Measurements from ENCODE around the gene PGGHG. TPM values are rescaled to one million over a fixed set of nuclear protein-coding genes. Genes with fewer than 3 reads are reported as not detected.
A peak's percentile ranks its signal among the peaks of the same experiment; 100 is the strongest.
"Not testable (repeated sequence)": the region's sequence is repeated elsewhere in the genome, so short reads cannot be mapped to it uniquely, and the experiment has no call there.

The PGGHG gene
- total and polyA plus RNA-seq, 2 donors from 2014 or later = 16.1 to 64.1 TPM

- no peak for FAIRE-seq
These were observed 16.3 kb downstream of the PGGHG start for GRCh38 chr11:304915-305843.

GRCh38 chr11:305844-306211, 16.9 kb downstream of the PGGHG start:
- H3K9me3 ChIP-seq (ENCODE audit: control insufficient read depth in 2 of 3, insufficient read depth in 1 of 3, low read length in 3 of 3) = no peaks in the 10 kb centered on the region
- no peak for TF ChIP-seq CTCF (IDR thresholded peaks at IDR 0.05; ENCODE audit: borderline replicate concordance, extremely low read depth, insufficient read depth)
- H3K4me3 ChIP-seq (ENCODE audit: low read length in 3 of 3) = no peak overlapping the region
- H3K4me1 ChIP-seq (ENCODE audit: control insufficient read depth in 2 of 3, insufficient read depth in 2 of 3, low read depth in 1 of 3, low read length in 3 of 3) = peaks cover 0 to 12% (median 0%) of the 10 kb centered on the region in 3 donors
- H3K27me3 ChIP-seq (ENCODE audit: control insufficient read depth, insufficient read depth, low read length) = no peaks in the 10 kb centered on the region
- FAIRE-seq (no peak), DNase-seq (no peak)
- intact Hi-C loops (cut with DNase I) = loop anchor here (10.0 kb wide), 1 partner anchor 49 kb away; no protein-coding TSS in a partner anchor
- no peak overlapping the region for H3K9ac ChIP-seq (ENCODE audit: low read length in 3 of 3)
- H3K36me3 ChIP-seq (ENCODE audit: control insufficient read depth in 2 of 3, insufficient read depth in 3 of 3, low read length in 3 of 3) = no peaks in the 10 kb centered on the region
- H3K27ac ChIP-seq (ENCODE audit: low read depth in 2 of 2, low read length in 2 of 2) = no peak overlapping the region

More at GRCh38 chr11:304915-305843, 16.3 kb downstream of the PGGHG start:
- H3K4me1 ChIP-seq (ENCODE audit: control insufficient read depth in 2 of 3, insufficient read depth in 2 of 3, low read depth in 1 of 3, low read length in 3 of 3) = peaks cover 0 to 12% (median 0%) of the 10 kb centered on the region in 3 donors
- no peak overlapping the region for H3K4me3 ChIP-seq (ENCODE audit: low read length in 3 of 3)
- no peaks in the 10 kb centered on the region for H3K36me3 ChIP-seq (ENCODE audit: control insufficient read depth in 2 of 3, insufficient read depth in 3 of 3, low read length in 3 of 3)
- TF ChIP-seq CTCF (IDR thresholded peaks at IDR 0.05; ENCODE audit: borderline replicate concordance, extremely low read depth, insufficient read depth) = peak; percentile 72
- H3K27ac ChIP-seq (ENCODE audit: low read depth in 2 of 2, low read length in 2 of 2) = no peak overlapping the region
- H3K9me3 ChIP-seq (ENCODE audit: control insufficient read depth in 2 of 3, insufficient read depth in 1 of 3, low read length in 3 of 3) = no peaks in the 10 kb centered on the region
- no peaks in the 10 kb centered on the region for H3K27me3 ChIP-seq (ENCODE audit: control insufficient read depth, insufficient read depth, low read length)
- peak in 3 of 5 donors; percentile 74 to 91 (median 88) for DNase-seq
- no peak overlapping the region for H3K9ac ChIP-seq (ENCODE audit: low read length in 3 of 3)
- intact Hi-C loops (cut with DNase I) = loop anchor here (10.0 kb wide), 1 partner anchor 50 kb away; no protein-coding TSS in a partner anchor

GRCh38 chr11:306645-307371, 17.9 kb downstream of the PGGHG start:
- H3K36me3 ChIP-seq (ENCODE audit: control insufficient read depth in 2 of 3, insufficient read depth in 3 of 3, low read length in 3 of 3) = no peaks in the 10 kb centered on the region
- no peaks in the 10 kb centered on the region for H3K27me3 ChIP-seq (ENCODE audit: control insufficient read depth, insufficient read depth, low read length)
- DNase-seq (peak in 1 of 5 donors; percentile 79), FAIRE-seq (no peak)
- no peak for TF ChIP-seq CTCF (IDR thresholded peaks at IDR 0.05; ENCODE audit: borderline replicate concordance, extremely low read depth, insufficient read depth)
- intact Hi-C loops (cut with DNase I) = loop anchor here (10.0 kb wide), 1 partner anchor 48 kb away; no protein-coding TSS in a partner anchor
- H3K27ac ChIP-seq (ENCODE audit: low read depth in 2 of 2, low read length in 2 of 2) = peak overlapping the region; percentile 78 to 95
- H3K4me1 ChIP-seq (ENCODE audit: control insufficient read depth in 2 of 3, insufficient read depth in 2 of 3, low read depth in 1 of 3, low read length in 3 of 3) = peaks cover 0 to 13% (median 0%) of the 10 kb centered on the region in 3 donors
- no peak overlapping the region for H3K4me3 ChIP-seq (ENCODE audit: low read length in 3 of 3)
- no peak overlapping the region for H3K9ac ChIP-seq (ENCODE audit: low read length in 3 of 3)
- H3K9me3 ChIP-seq (ENCODE audit: control insufficient read depth in 2 of 3, insufficient read depth in 1 of 3, low read length in 3 of 3) = no peaks in the 10 kb centered on the region

- not testable (repeated sequence) for FAIRE-seq; H3K27me3 ChIP-seq (ENCODE audit: control insufficient read depth, insufficient read depth, low read length); H3K9me3 ChIP-seq (ENCODE audit: control insufficient read depth in 2 of 3, insufficient read depth in 1 of 3, low read length in 3 of 3); H3K36me3 ChIP-seq (ENCODE audit: control insufficient read depth in 2 of 3, insufficient read depth in 3 of 3, low read length in 3 of 3)
- peak within 1 kb of the TSS; percentile 91 to 98 (median 93) for H3K9ac ChIP-seq (ENCODE audit: low read length in 3 of 3)
- intact Hi-C loops (cut with DNase I) = loop anchor here (10.0 kb wide), 1 partner anchor 47 kb away; no protein-coding TSS in a partner anchor
- H3K4me3 ChIP-seq (ENCODE audit: low read length in 3 of 3) = peak within 1 kb of the TSS; percentile 88 to 97 (median 89)
- peak within 1 kb of the TSS; percentile 95 to 98 for H3K27ac ChIP-seq (ENCODE audit: low read depth in 2 of 2, low read length in 2 of 2)
- peak; percentile 89 to 96 (median 92) for DNase-seq
- peaks cover 0 to 17% (median under 1%) of the 10 kb centered on the region in 3 donors for H3K4me1 ChIP-seq (ENCODE audit: control insufficient read depth in 2 of 3, insufficient read depth in 2 of 3, low read depth in 1 of 3, low read length in 3 of 3)
These were observed 19.1 kb downstream of the PGGHG start, which contains the start of gene IFITM2 for GRCh38 chr11:307766-308708. Gene IFITM2, plus strand, starts transcription at chr11:307816. Its CDS starts 377 bp downstream, at chr11:308193.
